GM12878 (cell line): ENCODE results near the gene DDX20.

Experiments
- NFIC ChIP-seq: IDR thresholded peaks from 2 replicates; pipeline ENCODE4 v1.6.1; 2012; ENCODE audit warnings: low read depth, mild to moderate bottlenecking, inconsistent platforms, low read length, moderate library complexity
- TF ChIP-seq, protein P1 (sequence below): IDR thresholded peaks from 2 replicates; pipeline ENCODE4 v1.6.1; 2012; ENCODE audit warnings: low read depth, low read length, improper control_type of control experiment

DNA sequence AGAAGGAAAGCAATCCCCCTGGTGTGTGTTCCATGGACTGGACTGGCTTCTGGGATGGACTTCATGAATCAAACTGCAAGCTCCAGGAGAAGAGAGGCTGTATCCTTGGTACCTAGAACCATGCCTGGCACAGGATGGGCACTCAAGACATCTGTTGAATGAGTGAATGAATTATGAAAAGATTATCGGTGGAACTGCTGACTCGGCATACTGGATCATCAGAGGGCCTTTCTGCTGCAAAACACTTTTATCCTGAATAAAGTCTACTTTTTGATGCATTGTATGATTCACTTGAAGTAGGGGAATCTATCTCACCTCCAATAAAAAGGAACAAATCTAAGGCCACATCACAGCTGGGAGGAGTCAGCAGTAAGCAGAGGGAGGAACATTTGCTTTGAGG, 42.9 kb downstream of the DDX20 start:
- TF ChIP-seq NFIC, result no peak
- TF ChIP-seq, protein P1, sequence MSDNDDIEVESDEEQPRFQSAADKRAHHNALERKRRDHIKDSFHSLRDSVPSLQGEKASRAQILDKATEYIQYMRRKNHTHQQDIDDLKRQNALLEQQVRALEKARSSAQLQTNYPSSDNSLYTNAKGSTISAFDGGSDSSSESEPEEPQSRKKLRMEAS, result no peak
